GM18868 (cell line): ENCODE data around the gene CLN6.
"Not testable (repeated sequence)": the region's sequence is repeated elsewhere in the genome, so short reads cannot be mapped to it uniquely, and the experiment has no call there.

Source experiments
- ATAC-seq: cut with Tn5 transposase; IDR thresholded peaks from one replicate; pipeline ENCODE4 v1.9.1; 2021; ENCODE audit warnings: mild to moderate bottlenecking, moderate library complexity; ENCODE audit not compliant: unreplicated experiment

The CLN6 gene

GRCh38 chr15:68224108-68224507 lies 5.4 kb downstream of the CLN6 start:
- no peak for ATAC-seq

GRCh38 chr15:68223171-68223570 lies 6.4 kb downstream of the CLN6 start:
- no peak for ATAC-seq

GRCh38 chr15:68222432-68222743 lies 7.1 kb downstream of the CLN6 start:
- not testable (repeated sequence) for ATAC-seq

- not testable (repeated sequence) for ATAC-seq
These were observed 7.7 kb downstream of the CLN6 start for GRCh38 chr15:68221530-68222431.

- ATAC-seq, result no peak
These were observed 8.6 kb downstream of the CLN6 start for GRCh38 chr15:68220967-68221366.

DNA sequence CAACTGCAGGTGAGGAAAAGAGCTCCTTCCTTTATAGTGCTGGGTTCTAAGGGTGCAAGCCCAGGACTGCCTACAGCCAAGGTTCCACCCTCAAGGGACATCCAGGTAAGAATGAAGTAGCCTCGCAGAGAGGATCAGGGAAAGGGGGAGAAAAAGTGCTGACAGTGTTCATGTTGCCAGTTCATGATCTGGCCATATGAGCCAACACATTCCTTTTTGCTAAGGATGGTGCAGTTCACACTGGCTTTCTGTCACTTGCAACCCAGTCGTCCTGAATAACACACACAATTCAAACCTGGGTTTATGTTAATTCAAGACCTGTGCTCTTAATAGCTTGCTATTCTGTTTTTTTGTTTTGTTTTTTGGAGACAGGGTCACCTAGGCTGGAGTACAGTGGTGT lies 9.0 kb downstream of the CLN6 start:
- ATAC-seq, result no peak

DNA sequence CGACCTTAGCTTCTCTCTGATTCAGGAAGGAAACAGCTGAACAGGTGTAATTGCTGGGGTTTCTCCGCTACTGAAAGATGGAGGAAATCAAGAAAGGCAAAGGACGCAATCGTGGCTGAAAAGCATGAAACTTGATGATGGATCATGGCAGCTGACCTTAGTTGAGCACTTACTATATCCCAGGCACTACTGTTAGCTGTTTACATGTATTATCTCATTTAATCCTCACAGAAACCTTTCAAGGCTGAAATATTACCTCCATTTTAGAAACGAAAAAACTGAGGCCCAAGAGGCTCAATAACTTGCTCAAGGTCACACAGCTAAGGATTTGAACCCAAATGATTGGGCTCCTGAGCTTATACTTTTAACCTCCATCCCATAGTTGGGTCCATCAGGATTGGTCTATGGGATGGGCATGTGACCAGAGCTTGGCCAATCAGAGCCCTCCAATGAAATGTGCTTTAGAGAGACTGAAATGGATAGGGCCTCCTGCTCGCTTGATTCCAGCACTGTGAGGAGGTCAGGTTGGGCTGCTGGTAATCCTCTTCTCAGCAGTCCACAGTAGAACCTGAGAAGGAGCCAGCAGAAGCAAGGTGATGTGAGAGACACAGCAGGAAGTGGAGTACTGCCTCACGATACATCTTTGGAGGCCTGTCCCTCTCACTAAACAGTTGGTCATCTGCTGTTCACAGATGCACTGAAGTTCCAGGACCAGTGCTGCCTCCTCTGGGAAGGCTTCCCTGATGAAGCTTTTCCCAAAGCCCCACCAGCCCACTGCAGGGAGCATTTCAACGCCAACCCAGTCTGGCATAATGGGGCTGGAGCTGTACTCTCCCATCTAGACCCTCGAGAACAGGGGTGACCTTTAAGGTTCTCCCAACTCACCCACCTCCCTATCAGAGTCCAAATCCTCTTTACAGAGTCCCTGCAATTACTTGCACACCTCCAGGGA lies 10.4 kb downstream of the CLN6 start:
- no peak for ATAC-seq

DNA sequence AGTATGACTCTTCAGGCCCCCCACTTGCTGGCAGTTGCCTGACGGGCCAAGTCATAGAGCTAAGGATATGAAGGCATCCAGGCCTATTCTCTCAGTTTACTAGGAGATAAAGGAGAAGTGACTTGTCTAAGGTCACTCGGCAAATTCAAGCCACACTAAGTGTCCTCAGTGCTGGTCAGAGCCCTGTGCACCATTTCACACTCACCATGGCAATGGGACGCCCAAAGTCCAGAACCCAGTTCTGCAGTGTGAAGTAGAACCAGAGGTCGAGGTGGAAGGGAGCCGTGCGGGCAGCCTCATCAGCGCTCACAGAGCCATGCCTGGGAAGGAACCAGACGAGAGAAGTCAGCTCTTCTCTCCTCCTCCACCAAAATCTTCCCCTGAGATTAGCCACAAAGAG lies 11.2 kb downstream of the CLN6 start:
- no peak for ATAC-seq

DNA sequence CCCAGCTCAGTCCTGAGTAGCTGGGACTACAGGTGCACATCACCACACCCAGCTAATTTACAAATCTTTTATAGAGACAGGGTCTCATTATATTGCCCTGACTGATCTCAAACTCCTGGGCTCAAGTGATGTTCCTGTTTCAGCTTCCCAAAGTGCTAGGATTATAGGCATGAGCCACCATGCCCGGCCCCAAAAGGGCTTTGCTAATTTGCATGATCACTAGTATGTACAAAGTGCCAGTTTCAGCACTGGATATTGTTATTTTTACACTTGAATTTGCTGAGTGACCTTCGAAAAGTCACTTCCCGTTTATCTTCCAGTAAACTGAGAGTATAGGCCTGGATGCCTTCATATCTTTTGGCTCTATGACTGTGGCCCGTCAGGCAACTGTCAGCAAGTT lies 12.2 kb downstream of the CLN6 start:
- no peak for ATAC-seq

- ATAC-seq, result no peak
These were observed 14.7 kb downstream of the CLN6 start for GRCh38 chr15:68214838-68215254.

- no peak for ATAC-seq
These were observed 15.3 kb downstream of the CLN6 start for GRCh38 chr15:68213991-68214837.

DNA sequence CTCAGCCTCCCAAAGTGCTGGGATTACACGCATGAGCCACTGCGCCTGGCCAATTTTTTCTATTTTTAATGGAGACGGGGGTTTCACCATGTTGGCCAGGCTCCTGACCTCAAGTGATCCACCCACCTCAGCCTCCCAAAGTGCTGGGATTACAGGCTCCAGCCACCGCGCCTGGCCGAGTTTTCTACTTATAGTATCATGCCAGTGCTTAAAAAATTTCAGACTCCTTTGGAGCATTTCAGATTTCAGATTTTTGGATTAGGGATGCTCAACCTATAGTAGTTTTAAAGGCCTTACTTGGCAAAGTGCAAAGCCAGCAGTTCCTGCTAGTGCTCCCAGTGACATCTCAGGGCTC lies 16.1 kb downstream of the CLN6 start:
- ATAC-seq, result not testable (repeated sequence)

GRCh38 chr15:68211656-68212320 lies 17.7 kb downstream of the CLN6 start:
- ATAC-seq, result no peak

GRCh38 chr15:68210821-68211655 lies 18.5 kb downstream of the CLN6 start:
- no peak for ATAC-seq

- ATAC-seq, result no peak
These were observed 19.1 kb downstream of the CLN6 start for GRCh38 chr15:68210409-68210756.

DNA sequence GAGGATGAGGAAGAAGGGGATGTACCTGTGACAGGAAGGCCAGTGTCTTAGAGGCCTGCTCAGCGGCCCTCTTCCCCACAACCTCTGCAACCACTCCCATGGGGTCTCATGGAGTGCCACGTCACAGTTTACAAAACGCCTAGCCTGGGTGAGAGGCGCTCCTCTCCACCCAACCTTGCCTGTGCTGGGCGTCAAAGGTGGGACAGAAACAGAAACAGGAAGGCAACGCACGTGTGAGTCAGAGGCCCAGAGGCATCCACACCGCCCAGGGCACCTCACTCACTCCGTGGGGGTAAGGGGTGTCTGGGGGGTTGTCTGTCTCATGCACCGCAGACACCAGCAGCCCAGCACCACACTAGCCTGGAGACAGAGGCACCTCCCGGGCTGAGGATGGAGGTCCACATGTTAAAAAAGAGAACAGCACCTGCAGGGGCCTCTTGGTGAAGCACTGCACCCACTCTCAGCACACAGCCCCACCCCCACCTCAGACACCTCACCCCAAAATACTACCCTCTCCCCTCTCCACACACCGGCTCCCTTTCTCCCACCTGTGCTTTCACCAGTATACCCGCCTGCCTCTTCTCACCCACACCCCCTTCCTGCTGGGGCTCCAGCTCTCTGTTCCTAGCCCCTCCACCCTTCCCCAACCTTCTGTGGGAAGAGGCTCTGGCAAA lies 19.7 kb downstream of the CLN6 start:
- peak; percentile 70 for ATAC-seq

DNA sequence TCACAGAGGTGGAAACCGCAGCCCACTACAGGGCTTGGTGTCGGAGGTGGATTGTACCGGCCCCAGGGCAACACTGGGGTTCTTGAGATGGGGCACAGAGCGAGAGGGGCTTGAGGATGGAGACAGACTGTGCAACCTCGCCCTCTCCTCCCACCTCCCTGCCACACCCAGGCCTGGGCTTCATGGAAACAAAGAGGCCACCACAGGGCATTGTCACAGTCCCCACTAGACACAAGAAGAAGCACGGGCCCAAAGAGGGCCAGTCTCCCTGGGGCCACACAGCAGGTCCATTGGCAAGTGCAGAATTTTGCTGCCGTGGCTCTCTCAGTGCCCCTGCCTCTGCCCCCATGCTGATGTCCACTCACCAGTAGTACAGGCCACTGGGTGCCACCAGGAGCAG lies 20.3 kb downstream of the CLN6 start:
- no peak for ATAC-seq

- no peak for ATAC-seq
These were observed 20.8 kb downstream of the CLN6 start for GRCh38 chr15:68208636-68209240.

DNA sequence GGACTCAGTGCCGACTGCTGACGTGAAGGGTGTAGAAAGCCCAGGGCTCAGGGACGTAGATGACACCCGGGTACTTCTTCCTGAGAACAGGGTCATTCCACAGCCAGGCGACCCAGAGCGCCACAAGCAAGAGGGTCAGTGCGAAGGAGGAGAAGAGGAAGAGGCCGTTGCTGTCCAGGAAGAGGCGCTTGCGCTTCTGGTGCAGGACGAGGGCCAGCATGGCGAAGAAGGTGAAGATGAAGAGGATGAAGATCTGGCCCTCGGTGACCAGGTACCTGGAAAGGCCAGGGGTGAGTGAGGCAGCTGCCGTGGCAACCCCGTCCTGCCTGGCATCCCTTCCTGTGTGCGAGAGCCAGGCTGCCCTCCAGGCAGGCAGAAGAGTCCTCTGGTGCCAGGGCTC lies 21.4 kb downstream of the CLN6 start:
- no peak for ATAC-seq
